K562 (cell line): Measurements from ENCODE around the gene MTERF2. TPM values are rescaled to one million over a fixed set of nuclear protein-coding genes. Genes with fewer than 3 reads are reported as not detected.

Experiments
- CREB1 ChIP-seq, 2 experiments: sonication (generic) in 1 of 2; formaldehyde crosslinking in 1 of 2; IDR thresholded peaks; 2 replicates each; pipeline versions ENCODE4 v1.6.1 to v1.8.0; 2012 to 2022; ENCODE audit warnings: inconsistent platforms in 1 of 2, mild to moderate bottlenecking in 1 of 2, missing genetic modification reagents in 1 of 2, moderate library complexity in 1 of 2
- EP300 ChIP-seq: IDR thresholded peaks from 2 replicates; pipeline ENCODE4 v1.6.1; 2012; ENCODE audit warnings: low read length, improper control_type of control experiment
- ESRRA ChIP-seq: fragments of 450-650 bp; IDR thresholded peaks from 2 replicates; pipeline ENCODE4 v1.6.1; 2014; ENCODE audit warnings: low read depth, mild to moderate bottlenecking, moderate library complexity, borderline replicate concordance
- FOSL1 ChIP-seq: fragments of 200-800 bp; sonication (Bioruptor generic); conservative IDR thresholded peaks from 2 replicates; pipeline ENCODE4 v1.6.1; 2016; ENCODE audit warnings: missing genetic modification characterization, missing compliant biosample characterization
- FOXM1 ChIP-seq, 2 experiments: fragments of 450-650 bp in 1 of 2; sonication (generic) in 1 of 2; formaldehyde crosslinking in 1 of 2; IDR thresholded peaks; 2 replicates each; pipeline versions ENCODE4 v1.6.1 to v1.9.0; 2017 to 2022; ENCODE audit warnings: low read depth in 2 of 2, mild to moderate bottlenecking in 2 of 2, missing genetic modification reagents in 1 of 2, moderate library complexity in 1 of 2
- JUND ChIP-seq, 2 experiments: IDR thresholded peaks; 2 replicates in 1 of 2; 3 replicates in 1 of 2; pipeline ENCODE4 v1.6.1; 2011; ENCODE audit warnings: borderline replicate concordance in 2 of 2, low read depth in 2 of 2, low read length in 2 of 2, improper control_type of control experiment in 1 of 2, missing biosample characterization in 1 of 2, missing genetic modification characterization in 1 of 2, missing genetic modification reagents in 1 of 2
- L3MBTL2 ChIP-seq: fragments of 450-650 bp; IDR thresholded peaks from 2 replicates; pipeline ENCODE4 v1.6.1; 2016; ENCODE audit warnings: mild to moderate bottlenecking, moderate library complexity
- MEIS2 ChIP-seq: fragments of 450-650 bp; IDR thresholded peaks from 2 replicates; pipeline ENCODE4 v1.6.1; 2014; ENCODE audit warnings: mild to moderate bottlenecking; ENCODE audit not compliant: partially characterized antibody
- NCOR1 ChIP-seq: fragments of 450-650 bp; IDR thresholded peaks from 2 replicates; pipeline ENCODE4 v1.6.1; 2016; ENCODE audit warnings: mild to moderate bottlenecking, moderate library complexity
- NFIC ChIP-seq: fragments of 450-650 bp; IDR thresholded peaks from 2 replicates; pipeline ENCODE4 v1.6.1; 2017; ENCODE audit warnings: mild to moderate bottlenecking, inconsistent platforms
- PPARD ChIP-seq: fragments of 250-450 bp; sonication (Bioruptor Pico); IDR thresholded peaks from 2 replicates; pipeline ENCODE4 v1.8.0; 2022; ENCODE audit warnings: inconsistent platforms, mild to moderate bottlenecking, moderate library complexity
- STAT5A ChIP-seq: IDR thresholded peaks from 2 replicates; pipeline ENCODE4 v1.6.1; 2012; ENCODE audit warnings: low read length, inconsistent platforms, borderline replicate concordance
- polyA plus RNA-seq, 8 experiments: library from polyadenylated mRNA; depleted of rRNA in 4 of 8; stranded (reverse) in 5 of 8; unstranded in 3 of 8; fragments of >200 nt; fragmentation: Nextera tagmentation in 2 of 8; fragmentation: Illumina TruSeq in 1 of 8; extraction: Ambion mirVana in 2 of 8; extraction: Trizol in 1 of 8; gene quantifications; 2 replicates each; pipeline versions ENCODE4 v1.2.1 to v1.2.3, GENCODE V29; 2011 to 2014; ENCODE audit warnings: inconsistent platforms in 1 of 8, missing spikeins in 1 of 8
- total RNA-seq, 7 experiments: library from RNA; depleted of rRNA in 6 of 7; stranded (reverse); fragments of >200 nt in 6 of 7; fragmentation: Illumina TruSeq in 2 of 7; extraction: Trizol in 2 of 7; gene quantifications; 2 replicates each; pipeline versions ENCODE4 v1.2.1 to v1.2.3, GENCODE V29; 2011 to 2021; ENCODE audit warnings: low replicate concordance in 1 of 7
- TF ChIP-seq, protein P1 (sequence below): fragments of 250-450 bp; sonication (Bioruptor Pico); IDR thresholded peaks from 2 replicates; pipeline ENCODE4 v1.8.0; 2021; ENCODE audit warnings: moderate library complexity, mild to moderate bottlenecking, inconsistent platforms
- TF ChIP-seq, protein P2 (sequence below): fragments of 450-650 bp; formaldehyde crosslinking; IDR thresholded peaks from 2 replicates; pipeline ENCODE4 v1.4.0; 2022; ENCODE audit warnings: mild to moderate bottlenecking, moderate library complexity
- TF ChIP-seq, protein P3 (sequence below): fragments of 450-650 bp; IDR thresholded peaks from 2 replicates; pipeline ENCODE4 v1.6.1; 2016; ENCODE audit warnings: low read depth, mild to moderate bottlenecking, moderate library complexity
- TF ChIP-seq, protein P4 (sequence below), 2 experiments: fragments of 450-650 bp; conservative IDR thresholded peaks; 2 replicates each; pipeline ENCODE4 v1.6.1; 2017; ENCODE audit warnings: mild to moderate bottlenecking in 2 of 2, moderate library complexity in 2 of 2
- TF ChIP-seq, protein P5 (sequence below): fragments of 450-650 bp; formaldehyde crosslinking; IDR thresholded peaks from 2 replicates; pipeline ENCODE4 v1.4.0; 2020; ENCODE audit warnings: mild to moderate bottlenecking, mixed read lengths

The MTERF2 gene
- total and polyA plus RNA-seq, 9 of the 15 experiments (the other 6 are each of a cell fraction or from before 2014, with no cell fraction given): 10.0 to 63.2 (median 33.2) TPM

DNA sequence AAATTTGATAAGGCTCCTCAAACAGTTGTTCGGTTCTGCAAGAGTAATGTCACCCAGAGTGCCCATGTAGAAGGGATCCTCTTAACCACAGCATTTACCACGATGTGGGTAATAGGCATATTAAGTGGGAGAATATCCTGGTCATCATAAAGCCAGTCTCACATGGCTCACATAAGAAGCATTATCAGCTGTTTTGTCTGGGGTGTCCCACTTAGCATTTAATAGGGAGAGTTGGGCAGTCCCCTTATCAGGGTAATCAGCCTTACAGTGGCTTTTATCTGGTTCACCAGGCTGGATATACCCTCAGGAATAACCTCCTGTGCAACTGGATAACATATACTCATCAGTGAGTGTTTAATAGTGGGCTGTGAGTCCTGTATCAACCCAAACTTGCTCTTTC is 44.2 kb downstream of the MTERF2 start (continued):
- TF ChIP-seq JUND (IDR thresholded peaks at IDR 0.05; ENCODE audit: borderline replicate concordance, low read depth, low read length): peak; percentile 21; the same call in 1 of the 2 replicates
- no peak for TF ChIP-seq JUND (tag; IDR thresholded peaks at IDR 0.05; ENCODE audit: borderline replicate concordance, low read depth, low read length)
- TF ChIP-seq CREB1 (IDR thresholded peaks at IDR 0.05): no peak
- TF ChIP-seq CREB1 (CRISPR knock-in tag; IDR thresholded peaks at IDR 0.05): no peak
- peak; percentile 65; the same call in 1 of the 2 replicates for TF ChIP-seq STAT5A
- TF ChIP-seq MEIS2: no peak
- TF ChIP-seq L3MBTL2: no peak; the same call in 1 of the 2 replicates
- TF ChIP-seq, protein P1, sequence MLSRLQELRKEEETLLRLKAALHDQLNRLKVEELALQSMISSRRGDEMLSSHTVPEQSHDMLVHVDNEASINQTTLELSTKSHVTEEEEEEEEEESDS (CRISPR knock-in tag): no peak
- TF ChIP-seq, protein P2, sequence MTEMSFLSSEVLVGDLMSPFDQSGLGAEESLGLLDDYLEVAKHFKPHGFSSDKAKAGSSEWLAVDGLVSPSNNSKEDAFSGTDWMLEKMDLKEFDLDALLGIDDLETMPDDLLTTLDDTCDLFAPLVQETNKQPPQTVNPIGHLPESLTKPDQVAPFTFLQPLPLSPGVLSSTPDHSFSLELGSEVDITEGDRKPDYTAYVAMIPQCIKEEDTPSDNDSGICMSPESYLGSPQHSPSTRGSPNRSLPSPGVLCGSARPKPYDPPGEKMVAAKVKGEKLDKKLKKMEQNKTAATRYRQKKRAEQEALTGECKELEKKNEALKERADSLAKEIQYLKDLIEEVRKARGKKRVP: 0 out of 2 replicates have a peak, but pooled peaks have one; percentile 27
- TF ChIP-seq, protein P3, sequence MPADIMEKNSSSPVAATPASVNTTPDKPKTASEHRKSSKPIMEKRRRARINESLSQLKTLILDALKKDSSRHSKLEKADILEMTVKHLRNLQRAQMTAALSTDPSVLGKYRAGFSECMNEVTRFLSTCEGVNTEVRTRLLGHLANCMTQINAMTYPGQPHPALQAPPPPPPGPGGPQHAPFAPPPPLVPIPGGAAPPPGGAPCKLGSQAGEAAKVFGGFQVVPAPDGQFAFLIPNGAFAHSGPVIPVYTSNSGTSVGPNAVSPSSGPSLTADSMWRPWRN: peak; percentile 51; the same call in 1 of the 2 replicates
- peak; percentile 61 for TF ChIP-seq NFIC
- TF ChIP-seq NCOR1: peak; percentile 89
- TF ChIP-seq ESRRA: 0 out of 2 replicates have a peak, but pooled peaks have one; percentile 12
- peak; percentile 67 for TF ChIP-seq FOSL1 (tag)
- TF ChIP-seq, protein P4, sequence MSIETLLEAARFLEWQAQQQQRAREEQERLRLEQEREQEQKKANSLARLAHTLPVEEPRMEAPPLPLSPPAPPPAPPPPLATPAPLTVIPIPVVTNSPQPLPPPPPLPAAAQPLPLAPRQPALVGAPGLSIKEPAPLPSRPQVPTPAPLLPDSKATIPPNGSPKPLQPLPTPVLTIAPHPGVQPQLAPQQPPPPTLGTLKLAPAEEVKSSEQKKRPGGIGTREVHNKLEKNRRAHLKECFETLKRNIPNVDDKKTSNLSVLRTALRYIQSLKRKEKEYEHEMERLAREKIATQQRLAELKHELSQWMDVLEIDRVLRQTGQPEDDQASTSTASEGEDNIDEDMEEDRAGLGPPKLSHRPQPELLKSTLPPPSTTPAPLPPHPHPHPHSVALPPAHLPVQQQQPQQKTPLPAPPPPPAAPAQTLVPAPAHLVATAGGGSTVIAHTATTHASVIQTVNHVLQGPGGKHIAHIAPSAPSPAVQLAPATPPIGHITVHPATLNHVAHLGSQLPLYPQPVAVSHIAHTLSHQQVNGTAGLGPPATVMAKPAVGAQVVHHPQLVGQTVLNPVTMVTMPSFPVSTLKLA (conservative IDR thresholded peaks at IDR 0.05): peak in 1 of 2 experiments; percentile 43; a peak in 1 of 4 replicates
- peak; percentile 81 for TF ChIP-seq FOXM1 (IDR thresholded peaks at IDR 0.05; ENCODE audit: low read depth)
- no peak for TF ChIP-seq FOXM1 (CRISPR knock-in tag; IDR thresholded peaks at IDR 0.05; ENCODE audit: low read depth)
- TF ChIP-seq EP300: peak; percentile 86
- TF ChIP-seq, protein P5, sequence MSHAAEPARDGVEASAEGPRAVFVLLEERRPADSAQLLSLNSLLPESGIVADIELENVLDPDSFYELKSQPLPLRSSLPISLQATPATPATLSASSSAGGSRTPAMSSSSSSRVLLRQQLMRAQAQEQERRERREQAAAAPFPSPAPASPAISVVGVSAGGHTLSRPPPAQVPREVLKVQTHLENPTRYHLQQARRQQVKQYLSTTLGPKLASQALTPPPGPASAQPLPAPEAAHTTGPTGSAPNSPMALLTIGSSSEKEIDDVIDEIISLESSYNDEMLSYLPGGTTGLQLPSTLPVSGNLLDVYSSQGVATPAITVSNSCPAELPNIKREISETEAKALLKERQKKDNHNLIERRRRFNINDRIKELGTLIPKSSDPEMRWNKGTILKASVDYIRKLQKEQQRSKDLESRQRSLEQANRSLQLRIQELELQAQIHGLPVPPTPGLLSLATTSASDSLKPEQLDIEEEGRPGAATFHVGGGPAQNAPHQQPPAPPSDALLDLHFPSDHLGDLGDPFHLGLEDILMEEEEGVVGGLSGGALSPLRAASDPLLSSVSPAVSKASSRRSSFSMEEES (CRISPR knock-in tag): no peak
- TF ChIP-seq PPARD (CRISPR knock-in tag): no peak
